Activated effector memory CD4-positive, alpha-beta T cell treated with Interleukin-2 at 50 U/mL for 16 hours (primary cell): ENCODE results near the gene SSC4D.
"Not testable (repeated sequence)": the region's sequence is repeated elsewhere in the genome, so short reads cannot be mapped to it uniquely, and the experiment has no call there.

ENCODE experiments used
- DNase-seq: peaks from one replicate; pipeline ENCODE4 v3.0.0-alpha.2; 2020

The SSC4D gene

GRCh38 chr7:76381814-76382213 lies 27.7 kb downstream of the SSC4D start:
- DNase-seq, result no peak

- DNase-seq, result no peak
Observed at GRCh38 chr7:76380623-76380966, 28.9 kb downstream of the SSC4D start.

GRCh38 chr7:76377186-76377918 lies 32.1 kb downstream of the SSC4D start:
- no peak for DNase-seq

GRCh38 chr7:76375251-76375650 lies 34.2 kb downstream of the SSC4D start:
- DNase-seq, result no peak

- DNase-seq, result no peak
Observed at GRCh38 chr7:76372984-76373833, 36.3 kb downstream of the SSC4D start.

GRCh38 chr7:76371396-76371795 lies 38.1 kb downstream of the SSC4D start:
- no peak for DNase-seq

GRCh38 chr7:76369018-76369417 lies 40.5 kb downstream of the SSC4D start:
- DNase-seq, result no peak

GRCh38 chr7:76368190-76368589 lies 41.3 kb downstream of the SSC4D start:
- no peak for DNase-seq

DNA sequence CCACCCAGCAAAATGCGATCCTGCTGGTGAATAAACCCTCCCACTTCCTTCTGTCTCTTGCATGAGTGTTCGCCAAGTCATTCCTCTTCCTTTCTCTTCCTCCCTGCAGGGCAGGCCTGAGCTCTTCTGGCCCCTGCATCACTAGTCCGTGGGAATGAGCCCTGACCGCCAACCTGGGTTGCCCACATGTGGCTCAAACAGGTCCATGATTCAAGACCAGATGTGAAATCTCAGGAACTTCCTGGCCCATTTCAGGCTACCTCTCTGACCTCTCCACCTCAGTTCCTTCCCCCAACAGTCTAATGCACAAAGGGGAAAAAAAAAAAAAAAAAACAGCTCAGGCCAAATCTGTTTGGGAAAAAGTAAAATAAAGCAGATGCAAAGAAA lies 45.3 kb downstream of the SSC4D start:
- no peak for DNase-seq

DNA sequence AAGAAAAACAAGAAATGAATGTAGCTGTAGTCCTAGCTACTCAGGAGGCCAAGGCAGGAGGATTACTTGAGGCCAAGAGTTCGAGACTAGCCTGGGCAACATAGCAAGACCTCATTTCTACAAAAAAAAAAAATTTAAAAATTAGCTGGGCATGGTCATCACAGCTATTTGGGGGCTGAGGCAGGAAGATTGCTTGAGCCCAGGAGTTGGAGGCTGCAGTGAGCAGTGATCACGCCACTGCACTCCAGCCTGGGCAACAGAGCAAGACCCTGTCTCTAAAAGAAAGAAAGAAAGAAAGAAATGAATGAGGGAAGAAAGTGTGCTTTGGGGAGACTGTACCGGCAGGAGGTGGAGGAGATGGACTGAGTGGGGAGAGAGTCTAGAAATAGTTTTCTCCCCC lies 45.7 kb downstream of the SSC4D start:
- DNase-seq, result not testable (repeated sequence)

- no peak for DNase-seq
Observed at GRCh38 chr7:76359978-76360638, 49.4 kb downstream of the SSC4D start.

- peak; percentile 86 for DNase-seq
Observed at GRCh38 chr7:76359111-76359977, 50.2 kb downstream of the SSC4D start.

- DNase-seq, result peak; percentile 84
Observed at GRCh38 chr7:76358481-76359110, 50.9 kb downstream of the SSC4D start, which contains the start of gene YWHAG. Gene YWHAG, minus strand, starts transcription at chr7:76358991. Its CDS starts 183 bp downstream, at chr7:76358808.

GRCh38 chr7:76358011-76358480 lies 51.5 kb downstream of the SSC4D start:
- peak; percentile 38 for DNase-seq

GRCh38 chr7:76357475-76358010 lies 52.0 kb downstream of the SSC4D start:
- no peak for DNase-seq

DNA sequence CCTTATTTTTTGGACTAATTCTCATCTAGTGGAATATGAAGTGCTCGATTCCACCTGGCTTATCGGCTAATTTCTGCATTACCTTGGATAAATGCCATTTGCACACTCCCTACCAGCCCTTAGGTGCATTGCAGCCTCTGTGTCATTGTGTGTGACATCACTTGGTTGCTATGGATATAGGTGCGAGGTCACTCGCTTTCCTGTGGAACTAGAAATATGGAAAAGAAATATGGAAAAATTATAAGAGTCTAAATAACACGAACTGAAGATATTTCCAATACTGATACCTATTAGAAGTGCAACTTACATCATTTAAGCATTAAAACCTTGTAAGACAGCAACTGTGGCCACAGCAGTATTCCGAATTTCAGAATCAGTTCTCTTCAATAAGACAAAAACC lies 52.7 kb downstream of the SSC4D start:
- DNase-seq, result no peak

DNA sequence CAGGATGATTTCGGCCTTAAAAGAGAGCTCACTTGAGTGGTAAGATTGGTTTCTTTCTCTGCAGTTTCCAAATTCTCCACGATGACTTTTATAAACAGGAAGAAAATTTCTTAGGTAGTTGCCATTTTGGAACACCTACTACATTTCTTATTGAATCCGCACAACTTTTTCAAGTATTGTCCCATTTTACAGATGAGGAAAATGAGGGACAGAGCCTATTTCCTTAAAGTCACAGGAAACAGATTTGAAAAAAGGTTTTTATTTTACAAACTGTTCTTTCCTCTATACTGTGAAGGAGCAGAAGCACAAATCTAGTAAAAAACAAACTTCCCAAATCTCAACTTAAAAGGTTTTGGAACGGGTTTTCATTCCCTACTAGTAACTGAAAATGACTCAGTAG lies 53.4 kb downstream of the SSC4D start:
- DNase-seq, result no peak

GRCh38 chr7:76354981-76355730 lies 54.3 kb downstream of the SSC4D start:
- no peak for DNase-seq

DNA sequence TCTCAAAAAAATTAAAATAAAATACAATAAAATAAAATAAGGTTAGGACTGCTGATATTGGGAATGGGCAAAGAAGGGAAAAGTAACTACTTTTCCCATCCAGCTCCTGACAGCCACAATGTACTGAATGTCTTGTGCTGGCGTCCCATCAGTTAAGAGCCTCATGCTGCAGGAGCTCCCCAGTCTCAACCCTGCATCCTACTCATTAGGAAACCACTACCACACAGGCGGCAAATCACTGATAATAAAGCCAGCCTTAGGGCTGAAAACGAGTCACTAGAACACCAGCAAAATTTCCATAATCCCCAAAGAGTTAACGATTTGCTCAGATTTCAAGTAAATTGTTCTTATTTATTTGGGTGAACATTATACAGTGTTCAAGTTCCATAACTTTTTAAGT lies 55.0 kb downstream of the SSC4D start:
- no peak for DNase-seq

DNA sequence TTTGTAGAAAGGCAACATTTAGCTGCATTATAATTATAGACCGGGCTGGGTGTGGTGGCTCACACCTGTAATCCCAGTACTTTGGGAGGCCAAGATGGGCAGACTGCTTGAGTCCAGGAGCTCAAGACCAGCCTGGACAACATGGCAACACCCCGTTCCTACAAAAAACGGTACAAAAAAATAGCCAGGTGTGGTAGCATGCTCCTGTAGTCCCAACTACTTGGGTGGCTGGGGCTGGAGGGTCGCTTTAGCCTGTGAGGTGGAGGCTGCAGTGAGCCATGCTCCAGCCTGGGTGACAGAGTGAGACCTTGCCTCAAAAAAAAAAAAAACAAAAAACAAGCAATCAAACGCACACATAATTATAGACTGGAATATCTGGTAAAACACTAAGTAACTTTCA lies 55.8 kb downstream of the SSC4D start:
- DNase-seq, result no peak

GRCh38 chr7:76352193-76352592 lies 57.3 kb downstream of the SSC4D start:
- DNase-seq, result no peak
